ENCODE data around the gene KARS1. TPM values are rescaled to one million over a fixed set of nuclear protein-coding genes. Genes with fewer than 3 reads are reported as not detected.
A peak's percentile ranks its signal among the peaks of the same experiment; 100 is the strongest.

Gene KARS1
- total RNA-seq, 1 donor from 2014 or later = 97.4 TPM

- no peaks in the 10 kb centered on the region for H3K36me3 Mint-ChIP-seq (ENCODE audit: unreplicated experiment)
- H3K4me3 Mint-ChIP-seq (ENCODE audit: unreplicated experiment) = peak overlapping the region; percentile 72
- DNase-seq = no peak
- TF ChIP-seq CTCF (IDR thresholded peaks at IDR 0.05; ENCODE audit: partially characterized antibody, unreplicated experiment) = no peak
- H3K27me3 Mint-ChIP-seq (ENCODE audit: unreplicated experiment) = peaks cover 4% of the 10 kb centered on the region
- H3K27ac Mint-ChIP-seq (ENCODE audit: unreplicated experiment) = peak overlapping the region; percentile 59
- H3K4me1 Mint-ChIP-seq (ENCODE audit: low read depth, unreplicated experiment) = peaks cover 10% of the 10 kb centered on the region
- peaks cover 1% of the 10 kb centered on the region for H3K9me3 Mint-ChIP-seq (ENCODE audit: unreplicated experiment)
These were observed 26.9 kb downstream of the KARS1 start for GRCh38 chr16:75620326-75621169.

GRCh38 chr16:75618780-75619179, 28.7 kb downstream of the KARS1 start:
- Mint-ChIP-seq H3K4me1 (ENCODE audit: low read depth, unreplicated experiment) (peaks cover 10% of the 10 kb centered on the region), H3K4me3 (ENCODE audit: unreplicated experiment) (no peak overlapping the region), H3K36me3 (ENCODE audit: unreplicated experiment) (no peaks in the 10 kb centered on the region), H3K27ac (ENCODE audit: unreplicated experiment) (no peak overlapping the region), H3K27me3 (ENCODE audit: unreplicated experiment) (peaks cover 4% of the 10 kb centered on the region), H3K9me3 (ENCODE audit: unreplicated experiment) (peaks cover 1% of the 10 kb centered on the region)
- DNase-seq = no peak
- no peak for TF ChIP-seq CTCF (IDR thresholded peaks at IDR 0.05; ENCODE audit: partially characterized antibody, unreplicated experiment)

- no peaks in the 10 kb centered on the region for H3K36me3 Mint-ChIP-seq (ENCODE audit: unreplicated experiment)
- H3K27me3 Mint-ChIP-seq (ENCODE audit: unreplicated experiment) = peaks cover 2% of the 10 kb centered on the region
- no peak for TF ChIP-seq CTCF (IDR thresholded peaks at IDR 0.05; ENCODE audit: partially characterized antibody, unreplicated experiment)
- DNase-seq = no peak
- no peaks in the 10 kb centered on the region for H3K9me3 Mint-ChIP-seq (ENCODE audit: unreplicated experiment)
- H3K4me1 Mint-ChIP-seq (ENCODE audit: low read depth, unreplicated experiment) = peaks cover 10% of the 10 kb centered on the region
- H3K4me3 Mint-ChIP-seq (ENCODE audit: unreplicated experiment) = no peak overlapping the region
- H3K27ac Mint-ChIP-seq (ENCODE audit: unreplicated experiment) = no peak overlapping the region
These were observed 30.3 kb downstream of the KARS1 start for GRCh38 chr16:75617121-75617520.

- peaks cover 2% of the 10 kb centered on the region for H3K27me3 Mint-ChIP-seq (ENCODE audit: unreplicated experiment)
- no peak overlapping the region for H3K27ac Mint-ChIP-seq (ENCODE audit: unreplicated experiment)
- DNase-seq = no peak
- H3K9me3 Mint-ChIP-seq (ENCODE audit: unreplicated experiment) = no peaks in the 10 kb centered on the region
- no peaks in the 10 kb centered on the region for H3K36me3 Mint-ChIP-seq (ENCODE audit: unreplicated experiment)
- TF ChIP-seq CTCF (IDR thresholded peaks at IDR 0.05; ENCODE audit: partially characterized antibody, unreplicated experiment) = no peak
- peaks cover 8% of the 10 kb centered on the region for H3K4me1 Mint-ChIP-seq (ENCODE audit: low read depth, unreplicated experiment)
- H3K4me3 Mint-ChIP-seq (ENCODE audit: unreplicated experiment) = no peak overlapping the region
These were observed 30.9 kb downstream of the KARS1 start for GRCh38 chr16:75616521-75617010.

GRCh38 chr16:75615619-75616018, 31.8 kb downstream of the KARS1 start:
- DNase-seq = no peak
- no peak overlapping the region for H3K4me3 Mint-ChIP-seq (ENCODE audit: unreplicated experiment)
- no peak for TF ChIP-seq CTCF (IDR thresholded peaks at IDR 0.05; ENCODE audit: partially characterized antibody, unreplicated experiment)
- H3K36me3 Mint-ChIP-seq (ENCODE audit: unreplicated experiment) = no peaks in the 10 kb centered on the region
- H3K27me3 Mint-ChIP-seq (ENCODE audit: unreplicated experiment) = peaks cover 2% of the 10 kb centered on the region
- H3K9me3 Mint-ChIP-seq (ENCODE audit: unreplicated experiment) = no peaks in the 10 kb centered on the region
- peaks cover under 1% of the 10 kb centered on the region for H3K4me1 Mint-ChIP-seq (ENCODE audit: low read depth, unreplicated experiment)
- no peak overlapping the region for H3K27ac Mint-ChIP-seq (ENCODE audit: unreplicated experiment)

Measured in glutamatergic neuron (in vitro differentiated cells).